GM18520 (cell line): ENCODE data around the gene MFRP.
A peak's percentile ranks its signal among the peaks of the same experiment; 100 is the strongest.

Source experiments
- ATAC-seq: cut with Tn5 transposase; IDR thresholded peaks from one replicate; pipeline ENCODE4 v1.9.1; 2021; ENCODE audit not compliant: unreplicated experiment

Gene MFRP

DNA sequence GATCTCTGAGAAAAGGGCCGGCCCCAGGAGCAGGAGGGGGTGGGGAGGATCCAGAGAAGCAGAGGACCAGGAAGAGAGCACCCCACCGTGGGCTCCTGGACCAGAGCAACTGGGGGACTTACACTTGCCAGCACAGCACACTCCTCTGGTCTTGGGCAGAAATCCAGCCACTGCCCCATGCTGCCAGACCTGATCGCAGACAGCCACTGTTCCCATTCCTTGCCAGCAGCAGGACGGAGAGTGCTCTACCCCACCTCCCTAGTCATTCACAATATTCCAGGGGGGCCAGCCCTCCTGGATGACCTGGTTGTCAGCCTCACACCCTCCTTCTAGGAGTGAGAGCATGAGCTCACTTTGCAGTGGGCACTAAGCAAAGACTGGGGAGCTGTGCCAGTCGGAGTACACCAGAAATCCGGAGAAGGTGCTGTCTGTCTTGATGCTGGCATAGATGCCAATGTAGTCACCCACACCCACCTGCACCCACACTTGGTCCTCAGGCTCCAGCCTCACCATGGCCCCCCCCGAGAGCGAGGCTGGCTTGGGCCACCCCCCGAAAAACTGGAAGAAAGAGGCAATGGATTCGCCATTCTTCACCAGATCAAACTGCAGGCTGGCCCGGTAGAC lies 7.4 kb downstream of the MFRP start:
- no peak for ATAC-seq

- no peak for ATAC-seq
These were observed 8.1 kb downstream of the MFRP start for GRCh38 chr11:119338318-119338890.

DNA sequence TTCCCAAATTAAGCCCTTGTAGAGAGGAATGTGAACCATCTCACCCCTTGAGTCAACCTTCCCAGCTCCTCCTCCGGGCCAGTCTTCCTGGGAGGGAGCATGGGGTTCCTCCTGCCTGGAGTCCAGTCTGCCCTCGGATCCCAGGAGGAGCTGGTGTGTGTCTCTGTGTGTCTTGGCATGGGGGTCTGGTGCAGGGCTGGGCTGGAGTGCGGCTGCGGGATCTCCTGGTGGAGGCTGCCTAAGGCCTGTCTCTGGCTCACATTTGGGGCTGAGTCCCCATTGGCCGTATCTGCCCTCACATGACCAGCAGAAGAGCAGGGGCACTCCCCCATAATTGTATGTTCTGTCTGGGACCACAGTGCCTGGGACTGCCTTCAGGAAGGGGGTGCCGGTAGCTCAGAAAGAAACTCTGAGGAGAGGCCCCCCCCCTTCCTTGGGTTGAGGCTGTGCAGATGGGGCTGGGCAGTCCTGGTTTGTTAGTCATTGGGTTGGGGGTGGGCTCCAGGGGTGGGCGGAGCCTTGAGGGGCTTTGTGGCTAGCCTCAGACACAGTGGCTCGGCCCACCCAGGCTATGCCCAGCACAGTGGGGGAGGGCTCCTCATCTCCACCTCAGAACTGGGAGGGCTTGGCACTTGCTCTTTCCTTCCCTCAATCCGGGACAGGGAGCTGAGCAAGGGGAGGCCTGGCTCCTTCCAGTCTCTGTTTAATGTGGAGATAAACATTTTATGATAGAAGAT lies 8.8 kb downstream of the MFRP start:
- ATAC-seq = no peak

GRCh38 chr11:119336744-119337469 lies 9.6 kb downstream of the MFRP start:
- no peak for ATAC-seq

- no peak for ATAC-seq
These were observed 10.6 kb downstream of the MFRP start for GRCh38 chr11:119335655-119336543.

GRCh38 chr11:119335091-119335654 lies 11.3 kb downstream of the MFRP start:
- no peak for ATAC-seq

DNA sequence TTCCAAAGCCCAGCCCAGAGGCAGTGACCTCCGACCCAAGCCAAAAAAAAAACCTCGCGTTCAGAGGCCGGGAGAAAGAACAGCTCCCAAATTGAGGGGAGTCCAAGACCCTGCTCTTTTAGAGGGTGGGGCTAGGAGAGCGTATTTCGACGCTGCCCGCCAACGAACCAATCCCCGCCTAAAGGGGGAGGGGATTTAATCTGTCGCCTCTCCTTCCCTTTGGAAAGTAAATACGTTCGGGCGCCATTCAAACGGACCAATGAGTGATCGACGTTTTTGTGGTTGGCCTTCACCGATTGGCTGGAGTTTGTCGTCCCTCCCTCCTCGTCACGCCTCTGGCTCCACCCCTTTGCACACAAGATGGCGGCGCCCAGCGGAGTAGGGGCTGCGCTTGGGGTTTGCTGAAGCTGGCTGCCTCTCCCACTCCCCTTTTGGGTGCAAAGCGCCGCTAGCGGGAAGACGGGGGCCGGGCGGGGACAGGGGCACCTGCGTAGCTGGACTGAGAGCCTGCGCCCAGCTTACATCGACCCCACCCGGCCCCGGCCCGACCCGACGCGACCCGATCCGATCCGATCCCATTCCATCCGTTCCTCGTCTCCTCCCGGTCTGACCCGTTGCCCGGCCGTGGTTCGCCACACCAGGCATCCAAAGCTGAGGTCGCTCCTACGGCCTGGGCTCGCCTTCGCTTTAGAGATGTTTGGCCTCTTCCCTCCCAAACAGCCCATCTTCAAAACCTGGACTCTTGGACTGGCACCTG lies 12.2 kb downstream of the MFRP start, which contains the start of gene RNF26:
TSS of gene RNF26 (plus strand) at position 354 of the 757 bp plus-strand sequence. CDS start 596 bp downstream, outside the sequence.
- ATAC-seq = peak; percentile 91

DNA sequence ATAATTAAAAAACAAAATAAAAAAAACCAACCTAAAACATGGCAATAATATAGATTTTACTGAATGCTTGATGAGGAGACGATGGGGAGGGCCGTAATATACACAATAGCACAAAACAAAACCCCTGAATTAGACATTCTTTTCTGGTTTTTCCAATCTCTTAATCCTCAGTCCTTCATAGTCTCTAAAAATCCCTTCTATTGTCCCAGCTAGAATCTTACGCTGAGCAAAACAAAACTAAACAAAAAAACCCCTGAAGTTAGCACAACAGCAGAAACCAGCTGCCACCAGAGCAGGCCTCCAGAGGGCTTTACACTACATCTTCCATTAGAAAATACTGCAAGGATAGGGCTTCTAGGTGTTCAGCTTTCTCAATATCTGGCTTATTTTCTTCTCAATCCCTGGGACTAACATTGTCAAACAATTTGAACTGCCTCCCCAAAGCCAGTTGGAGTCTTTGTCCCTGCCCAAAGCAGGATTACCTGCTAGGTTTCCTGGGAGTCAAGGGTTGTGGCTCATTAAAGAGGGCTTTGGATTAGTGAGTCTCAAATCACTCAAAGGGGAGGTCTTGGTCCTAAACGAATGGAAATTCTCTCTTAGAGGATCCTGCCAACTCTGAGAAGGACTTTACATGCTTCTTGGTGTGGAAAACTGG lies 14.3 kb downstream of the MFRP start:
- no peak for ATAC-seq

DNA sequence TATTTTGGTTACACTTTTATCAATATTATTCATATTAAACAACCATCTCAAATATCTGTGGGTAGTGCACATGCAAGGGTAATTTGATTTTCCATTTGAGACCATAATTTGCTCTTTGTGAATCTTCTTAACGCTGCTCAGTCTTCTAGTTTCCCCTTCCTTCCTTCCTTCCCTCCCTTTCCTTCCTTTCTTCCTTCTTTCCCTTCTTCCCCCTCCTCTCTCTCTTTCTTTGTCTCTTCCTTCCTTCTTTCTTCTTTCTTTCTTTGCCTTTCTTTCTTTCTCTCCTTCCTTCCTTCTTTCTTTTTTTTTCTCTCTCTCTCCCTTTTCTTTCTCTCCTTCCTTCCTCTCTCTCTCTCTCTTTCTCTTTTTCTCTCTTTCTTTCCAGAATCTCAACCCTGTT lies 16.3 kb downstream of the MFRP start:
- ATAC-seq = no peak

DNA sequence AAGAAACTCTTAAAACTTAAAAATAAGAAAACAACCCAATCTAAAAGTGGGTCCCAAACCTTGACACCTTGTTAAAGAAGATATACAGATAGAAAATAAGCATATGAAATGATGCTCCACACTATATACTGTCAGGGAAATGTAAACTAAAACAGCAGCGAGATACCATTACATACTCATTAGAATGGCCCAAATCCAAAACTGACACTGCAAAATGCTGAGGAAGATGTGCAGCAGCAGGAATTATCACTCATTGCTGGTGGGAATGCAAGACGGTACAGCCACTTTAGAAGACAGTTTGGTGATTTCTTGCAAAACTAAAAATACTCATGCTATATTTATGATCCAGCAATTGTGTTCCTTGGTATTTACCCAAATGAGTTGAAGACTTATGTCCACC lies 17.2 kb downstream of the MFRP start:
- no peak for ATAC-seq

DNA sequence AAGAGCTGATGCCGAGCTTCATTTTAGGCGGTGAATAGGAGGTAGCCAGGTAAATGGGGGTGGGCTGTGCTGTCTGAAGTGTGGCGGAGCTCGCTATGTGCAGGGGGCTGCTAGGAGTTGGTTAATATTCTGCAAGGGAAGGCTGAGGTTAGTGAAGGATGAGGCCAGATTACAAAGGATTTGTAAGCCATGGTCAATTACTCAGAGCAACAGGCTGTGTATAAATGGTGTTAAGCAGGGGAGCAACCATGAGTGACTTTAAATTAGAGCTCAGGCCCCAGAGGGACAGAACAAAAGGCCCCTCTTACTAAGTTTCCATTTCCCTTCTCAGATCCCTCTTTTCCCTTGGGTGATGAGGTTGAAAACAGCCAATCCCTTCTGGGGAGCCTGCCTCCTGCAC lies 22.3 kb downstream of the MFRP start:
- ATAC-seq = no peak

GRCh38 chr11:119323532-119324033 lies 22.9 kb downstream of the MFRP start:
- ATAC-seq = no peak

GRCh38 chr11:119322921-119323531 lies 23.5 kb downstream of the MFRP start:
- ATAC-seq = no peak

- no peak for ATAC-seq
These were observed 24.2 kb downstream of the MFRP start for GRCh38 chr11:119322360-119322739.

DNA sequence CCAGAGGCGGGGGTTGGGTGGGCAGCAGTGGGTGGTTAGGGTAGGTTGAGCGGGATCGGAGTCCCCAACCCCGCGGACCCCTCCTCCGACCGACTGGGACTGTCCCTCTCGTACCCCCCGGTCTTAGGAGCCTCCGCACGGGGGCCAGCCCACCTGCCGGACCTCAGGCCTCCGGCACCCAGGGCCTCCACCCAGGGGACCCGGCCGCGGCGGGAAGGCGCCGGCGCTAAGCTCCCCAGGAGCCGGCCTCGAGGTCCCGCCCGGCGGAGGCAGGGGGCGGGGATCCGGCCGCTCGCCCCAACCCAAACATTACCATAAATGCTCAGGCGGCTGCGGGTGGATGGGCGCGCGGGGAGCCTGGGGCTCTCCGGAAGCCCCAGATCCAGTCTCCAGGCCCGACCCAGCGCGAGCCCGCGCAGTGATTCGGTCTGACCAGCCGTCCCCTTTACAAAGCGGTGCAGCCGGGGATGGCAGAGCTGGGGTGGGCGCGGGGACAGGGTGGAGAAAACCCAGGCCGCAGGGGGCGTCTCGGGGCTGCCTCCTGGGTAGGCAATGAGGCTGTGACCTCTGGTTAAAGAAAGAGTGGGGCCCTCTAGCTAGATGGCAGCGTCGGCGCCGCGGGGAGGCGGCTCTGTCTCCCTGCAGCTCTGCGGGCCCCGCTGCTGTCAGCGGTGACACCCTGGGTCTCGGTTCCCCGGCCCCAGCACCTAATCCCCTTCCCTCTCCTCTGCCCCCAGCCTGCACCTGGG lies 25.6 kb downstream of the MFRP start:
- no peak for ATAC-seq

- no peak for ATAC-seq
These were observed 26.2 kb downstream of the MFRP start for GRCh38 chr11:119320240-119320775.

DNA sequence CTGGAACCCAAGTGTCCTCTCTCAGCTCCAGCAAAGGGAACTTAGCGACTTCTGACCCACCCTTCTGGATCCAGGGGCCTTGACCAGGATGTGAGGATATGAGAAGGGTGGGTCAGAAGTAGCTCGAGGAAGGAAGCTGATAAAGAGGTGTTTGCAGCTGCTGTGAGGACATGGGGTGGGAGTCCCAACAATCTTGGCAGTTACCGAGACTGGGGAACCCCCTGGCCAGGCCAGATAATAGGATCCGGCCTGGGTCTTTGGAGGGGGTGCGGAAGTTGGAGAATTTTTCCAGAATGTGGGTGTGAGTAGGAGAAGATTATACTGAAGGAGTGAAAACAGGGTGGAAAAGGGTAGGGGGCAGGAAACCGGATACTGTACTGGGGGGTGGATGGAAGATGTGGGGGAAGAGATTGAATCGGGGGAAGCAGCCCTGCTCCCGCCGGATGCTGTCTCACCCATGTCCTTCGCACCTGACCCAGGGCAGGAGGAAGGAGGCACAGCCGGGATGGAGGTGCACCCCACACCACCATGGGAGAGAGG lies 26.7 kb downstream of the MFRP start:
- ATAC-seq = no peak
